Measurements from ENCODE around the gene MIGA2. TPM values are rescaled to one million over a fixed set of nuclear protein-coding genes. Genes with fewer than 3 reads are reported as not detected.

The MIGA2 gene
- total and polyA plus RNA-seq, 2 experiments from 2014 or later, result 19.3 to 47.8 TPM

- H3K27me3 ChIP-seq (ENCODE audit: insufficient read depth), result peaks cover 18% of the 10 kb centered on the region
- H3K4me2 ChIP-seq, result no peak overlapping the region
- Mint-ChIP-seq H3K27me3 (ENCODE audit: insufficient read depth, low read depth, poor library complexity) (peaks cover 20% of the 10 kb centered on the region), H3K4me1 (peaks cover 13% of the 10 kb centered on the region), H3K36me3 (ENCODE audit: low read depth) (no peaks in the 10 kb centered on the region; the same call in 1 of the 3 replicates), H3K9me3 (no peaks in the 10 kb centered on the region), H3K27ac (no peak overlapping the region), H3K4me3 (peak overlapping the region; percentile 90)
- no peaks in the 10 kb centered on the region for H3K9me2 ChIP-seq (ENCODE audit: insufficient read depth)
- H3K27ac ChIP-seq (ENCODE audit: low read depth), result no peak overlapping the region
- no peak overlapping the region for H2AFZ ChIP-seq
- H3K4me1 ChIP-seq (ENCODE audit: insufficient read depth), result peaks cover 8% of the 10 kb centered on the region
- DNase-seq (ENCODE audit: low spot score), result peak; percentile 58
- H3F3A ChIP-seq (replicated peaks; ENCODE audit: low read depth), result peaks cover 6% of the 10 kb centered on the region; the same call in 1 of the 2 replicates
- TF ChIP-seq JUNB (IDR thresholded peaks at IDR 0.05; ENCODE audit: unreplicated experiment) (no peak), EZH2 (IDR thresholded peaks at IDR 0.05; ENCODE audit: low read depth, unreplicated experiment) (no peak), ZNF114 (CRISPR knock-in tag; IDR thresholded peaks at IDR 0.05) (no peak), CREB1 (CRISPR knock-in tag; IDR thresholded peaks at IDR 0.05; ENCODE audit: low read depth) (no peak), EZH2phosphoT487 (IDR thresholded peaks at IDR 0.05; ENCODE audit: unreplicated experiment) (no peak), ZNF462 (CRISPR knock-in tag; IDR thresholded peaks at IDR 0.05) (no peak), REST (IDR thresholded peaks at IDR 0.05; ENCODE audit: unreplicated experiment) (no peak)
- peaks cover 28% of the 10 kb centered on the region for H3K79me2 ChIP-seq (replicated peaks; ENCODE audit: insufficient read depth)
- H3K36me3 ChIP-seq (ENCODE audit: insufficient read depth), result no peaks in the 10 kb centered on the region
- peak; percentile 21 for ATAC-seq
- no peak overlapping the region; the same call in 1 of the 2 replicates for H3K4me3 ChIP-seq
- H4K20me1 ChIP-seq (replicated peaks; ENCODE audit: insufficient read depth), result no peaks in the 10 kb centered on the region; the same call in 1 of the 2 replicates
Measured at GRCh38 chr9:129109537-129109903, 73.1 kb downstream of the MIGA2 start.
